Common myeloid progenitor, CD34-positive (primary cell): Measurements from ENCODE around the gene NIFK. TPM values are rescaled to one million over a fixed set of nuclear protein-coding genes. Genes with fewer than 3 reads are reported as not detected.

ENCODE experiments used
- CTCF ChIA-PET: fragments of 350-600 bp; sonication (Branson Sonifier 250); formaldehyde crosslinking; loops from one replicate; lab custom pipeline; 2021; ENCODE audit warnings: antibody characterized with exemption; lab: Charles Lee
- POLR2A ChIA-PET: fragments of 350-600 bp; sonication (Branson Sonifier 250); formaldehyde crosslinking; loops from one replicate; lab custom pipeline; 2021; ENCODE audit warnings: antibody characterized with exemption; lab: Charles Lee
- DNase-seq, 3 donors: peaks; one replicate each; pipeline versions ENCODE4 v3.0.0 to v3.0.0-alpha.2; 2013
- H3K27ac ChIP-seq, 2 experiments: 1 replicate in 1 of 2; 2 replicates in 1 of 2; pipeline ENCODE4 v1.7.0; 2013; ENCODE audit warnings: inconsistent platforms in 2 of 2, low read length in 2 of 2, mild to moderate bottlenecking in 2 of 2, low read depth in 1 of 2, moderate library complexity in 1 of 2; ENCODE audit not compliant: severe bottlenecking in 2 of 2, insufficient read depth in 1 of 2, poor library complexity in 1 of 2
- H3K27me3 ChIP-seq, 5 experiments: replicated peaks in 2 of 5; 1 replicate in 3 of 5; 2 replicates in 2 of 5; pipeline versions ENCODE4 v1.6.1 to v1.7.0; 2013; ENCODE audit warnings: low read length in 4 of 5, mild to moderate bottlenecking in 2 of 5, moderate library complexity in 2 of 5, inconsistent platforms in 1 of 5; ENCODE audit not compliant: insufficient read depth in 5 of 5, control insufficient read depth in 4 of 5
- H3K36me3 ChIP-seq, 4 experiments: 1 replicate in 2 of 4; 2 replicates in 2 of 4; pipeline versions ENCODE4 v1.6.1 to v1.7.0; 2013; ENCODE audit warnings: low read length in 3 of 4, control low read depth in 1 of 4, mild to moderate bottlenecking in 1 of 4; ENCODE audit not compliant: control insufficient read depth in 4 of 4, insufficient read depth in 4 of 4
- H3K4me1 ChIP-seq, 4 experiments: 1 replicate in 3 of 4; 2 replicates in 1 of 4; pipeline versions ENCODE4 v1.6.1 to v1.7.1; 2013; ENCODE audit warnings: low read length in 3 of 4, mild to moderate bottlenecking in 3 of 4, control low read depth in 1 of 4, inconsistent platforms in 1 of 4, moderate library complexity in 1 of 4; ENCODE audit not compliant: control insufficient read depth in 4 of 4, insufficient read depth in 4 of 4; ENCODE audit errors: control extremely low read depth in 1 of 4
- H3K4me3 ChIP-seq, 7 experiments: 1 replicate in 4 of 7; 2 replicates in 3 of 7; pipeline versions ENCODE4 v1.5.1 to v1.7.0; 2013; ENCODE audit warnings: mild to moderate bottlenecking in 7 of 7, low read length in 6 of 7, moderate library complexity in 6 of 7, inconsistent platforms in 2 of 7, low read depth in 2 of 7, control low read depth in 1 of 7; ENCODE audit not compliant: insufficient read depth in 4 of 7, control insufficient read depth in 1 of 7; ENCODE audit errors: extremely low read depth in 1 of 7
- H3K9me3 ChIP-seq, 5 experiments: 1 replicate in 4 of 5; 2 replicates in 1 of 5; pipeline versions ENCODE4 v1.6.1 to v1.7.1; 2013; ENCODE audit warnings: low read length in 4 of 5, mild to moderate bottlenecking in 2 of 5, inconsistent platforms in 1 of 5, low read depth in 1 of 5, moderate library complexity in 1 of 5; ENCODE audit not compliant: control insufficient read depth in 4 of 5, insufficient read depth in 2 of 5; ENCODE audit errors: control extremely low read depth in 1 of 5
- WGBS: methylation state at CpG from one replicate; pipeline ENCODE4 v1.1.5; 2013; ENCODE audit not compliant: insufficient coverage; 5-methylcytosine and 5-hydroxymethylcytosine counted together
- polyA plus RNA-seq: library from polyadenylated mRNA; unstranded; fragments of 120-200 nt; gene quantifications from one replicate; pipeline ENCODE4 v1.2.1, GENCODE V29; 2013

NIFK gene
- 57.5 TPM for polyA plus RNA-seq

DNA sequence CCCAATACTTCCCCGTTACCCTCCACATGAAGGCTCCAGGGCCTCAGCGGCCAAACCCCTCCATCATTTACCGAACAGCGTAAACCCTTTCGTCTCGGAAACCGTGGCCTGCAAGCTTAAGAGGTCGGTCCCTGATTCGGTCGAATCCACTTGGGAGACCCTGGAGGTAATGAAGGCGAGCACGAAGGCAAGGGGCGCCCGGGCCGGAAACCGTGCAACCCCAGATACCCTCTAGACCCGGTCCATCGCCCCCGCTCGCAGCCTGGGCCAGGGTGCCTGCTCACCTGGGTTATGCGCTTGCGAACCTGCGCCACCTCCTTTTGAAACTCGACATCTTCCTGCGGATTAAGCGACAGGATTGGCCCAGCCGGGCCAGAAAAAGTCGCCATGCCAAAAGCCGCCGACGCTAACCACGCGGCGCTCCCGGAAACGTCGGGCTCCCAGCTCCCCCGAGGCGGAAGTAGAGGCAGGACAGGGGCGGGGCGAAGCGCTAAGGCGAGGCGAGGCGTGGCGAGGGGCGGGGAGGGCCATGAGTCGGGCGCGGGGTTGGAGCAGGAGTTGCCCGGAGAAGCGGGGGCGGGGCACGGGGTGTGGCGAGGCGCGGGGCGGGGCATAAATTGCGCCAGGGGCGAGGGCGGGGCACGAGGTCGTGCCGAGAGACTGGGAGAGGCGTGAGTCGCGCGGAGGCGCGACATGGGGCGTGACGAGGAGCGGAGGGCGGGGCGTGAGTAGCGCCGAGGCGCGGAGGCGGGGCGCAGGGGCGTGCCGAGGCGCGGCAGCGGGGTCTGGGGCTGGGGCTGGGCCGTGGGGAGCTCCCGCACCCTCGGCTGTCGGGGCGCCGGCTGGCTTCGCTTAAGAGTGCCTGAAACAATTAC, at the start of gene NIFK:
Gene NIFK (minus strand): TSS at position 414 of the 875 bp plus-strand sequence. CDS start 25 bp downstream, at position 389.
- peaks cover 6 to 29% (median 19%) of the 10 kb centered on the region in 4 experiments for H3K4me1 ChIP-seq
- peaks cover 0 to 23% (median 15%) of the 10 kb centered on the region in 4 experiments for H3K36me3 ChIP-seq
- DNase-seq, result peak; percentile 98 to 99 (median 99)
- peak within 1 kb of the TSS; percentile 65 to 91 for H3K27ac ChIP-seq
- 0% methylated on average over 64 of the region's 93 CpGs for WGBS
- ChIA-PET CTCF (interaction anchor here (1.0 to 3.0 kb wide), 5 partner anchors 17 to 204 kb away, joined by 3 to 10 read pairs (median 3); partner anchors contain the start of gene TSN), POLR2A (interaction anchor here (0.9 to 2.6 kb wide), 3 partner anchors 19 to 205 kb away, joined by 3 to 23 read pairs (median 4); partner anchors contain the start of genes RNU4ATAC and TSN)
- no peaks in the 10 kb centered on the region for H3K27me3 ChIP-seq
- H3K9me3 ChIP-seq, result no peaks in the 10 kb centered on the region
- H3K4me3 ChIP-seq, result peak within 1 kb of the TSS; percentile 86 to 100 (median 95)

DNA sequence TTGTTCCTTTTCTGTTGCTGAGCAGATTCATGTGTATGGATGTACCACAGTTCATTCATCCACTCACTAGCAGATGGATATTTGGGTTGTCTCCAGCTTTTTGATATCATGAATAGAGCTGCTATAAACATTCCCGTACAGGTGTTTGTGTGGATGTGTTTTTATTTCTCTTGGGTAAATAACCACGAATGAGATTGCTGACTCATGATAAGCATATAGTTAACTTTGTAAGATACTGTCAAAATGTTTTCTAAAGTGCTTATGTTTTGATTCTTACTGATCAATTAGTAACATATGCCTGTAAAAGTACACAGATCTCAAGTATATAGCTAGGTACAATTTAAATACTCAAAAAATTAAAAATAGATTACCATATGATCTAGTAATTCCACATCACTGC, 46.5 kb upstream of the NIFK start:
- Histone ChIP-seq H3K4me1 (no peaks in the 10 kb centered on the region), H3K4me3 (no peak overlapping the region), H3K9me3 (no peaks in the 10 kb centered on the region), H3K36me3 (no peaks in the 10 kb centered on the region), H3K27me3 (peaks cover 0 to 7% (median 0%) of the 10 kb centered on the region in 5 experiments), H3K27ac (no peak overlapping the region)
- no CpG with 5 or more reads among the region's 2 CpGs for WGBS
- no peak for DNase-seq
- ChIA-PET CTCF (no interaction called here), POLR2A (no interaction called here)

- no peak overlapping the region for H3K4me3 ChIP-seq
- no peaks in the 10 kb centered on the region for H3K9me3 ChIP-seq
- no peaks in the 10 kb centered on the region for H3K4me1 ChIP-seq
- ChIA-PET POLR2A (no interaction called here), CTCF (no interaction called here)
- no peak for DNase-seq
- H3K27ac ChIP-seq, result no peak overlapping the region
- H3K36me3 ChIP-seq, result no peaks in the 10 kb centered on the region
- WGBS, result 88% methylated on average over 3 of the region's 7 CpGs
- H3K27me3 ChIP-seq, result no peaks in the 10 kb centered on the region
These were observed 42.2 kb upstream of the NIFK start for GRCh38 chr2:121778741-121779487.

DNA sequence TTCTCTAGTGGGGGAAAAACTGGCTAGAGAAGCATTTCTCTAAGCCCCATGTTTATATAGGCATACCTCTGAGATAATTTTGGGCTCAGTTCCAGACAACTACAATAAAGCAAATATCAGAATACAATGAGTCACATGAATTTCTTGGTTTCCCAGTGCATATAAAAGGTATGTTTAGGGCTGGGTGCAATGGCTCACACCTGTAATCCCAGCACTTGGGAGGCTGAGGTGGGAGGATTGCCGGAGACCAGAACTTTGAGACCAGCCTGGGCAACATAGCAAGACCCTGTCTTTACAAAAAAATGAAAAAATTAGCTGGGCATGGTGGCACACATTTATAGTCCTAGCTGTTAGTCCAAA, 41.0 kb upstream of the NIFK start:
- H3K4me1 ChIP-seq, result peaks cover 0 to 5% (median 0%) of the 10 kb centered on the region in 4 experiments
- ChIA-PET CTCF (no interaction called here), POLR2A (interaction anchor here (0.7 kb wide), 1 partner anchor 19 kb away, joined by 3 read pairs; no protein-coding TSS in a partner anchor)
- no peak for DNase-seq
- H3K27ac ChIP-seq, result no peak overlapping the region
- H3K27me3 ChIP-seq, result no peaks in the 10 kb centered on the region
- no peaks in the 10 kb centered on the region for H3K9me3 ChIP-seq
- H3K36me3 ChIP-seq, result no peaks in the 10 kb centered on the region
- no CpG with 5 or more reads among the region's 1 CpG for WGBS
- no peak overlapping the region for H3K4me3 ChIP-seq

DNA sequence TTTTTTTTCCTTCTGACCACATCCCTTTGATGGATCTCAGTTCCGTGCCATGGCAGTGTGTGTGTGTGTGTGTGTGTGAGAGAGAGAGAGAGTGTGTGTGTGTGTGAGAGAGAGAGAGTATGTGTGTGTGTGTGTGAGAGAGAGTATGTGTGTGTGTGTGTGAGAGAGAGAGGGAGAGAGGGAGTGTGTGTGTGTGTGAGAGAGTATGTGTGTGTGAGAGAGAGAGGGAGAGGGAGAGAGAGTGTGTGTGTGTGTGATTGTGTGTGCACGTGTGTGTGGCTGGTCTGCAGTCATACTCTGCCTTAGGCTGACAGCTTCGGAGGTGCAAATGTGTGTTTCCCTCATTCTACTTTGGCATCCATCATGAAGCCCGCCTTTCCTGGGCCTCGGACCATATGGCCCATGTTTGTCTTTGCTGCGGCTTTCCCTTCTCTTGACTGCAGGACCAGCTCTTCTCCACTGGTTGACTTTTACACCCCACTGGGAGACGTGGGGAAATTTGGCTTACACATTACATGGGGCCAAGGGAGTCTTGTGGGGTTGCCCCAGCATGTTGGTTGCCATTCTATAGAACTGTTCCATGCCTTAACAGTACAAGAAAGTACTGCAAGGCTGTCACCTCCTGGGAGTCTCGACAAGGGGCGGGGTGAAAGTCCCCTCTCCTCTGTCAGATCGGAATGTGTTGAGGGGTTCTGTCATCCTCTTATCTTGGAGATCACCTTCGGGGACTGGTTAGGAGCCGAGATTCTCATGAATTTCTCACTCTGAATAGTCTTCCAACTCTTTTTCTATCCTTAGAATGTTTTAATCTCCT, 40.4 kb upstream of the NIFK start:
- CTCF ChIA-PET, result no interaction called here
- Histone ChIP-seq H3K9me3 (no peaks in the 10 kb centered on the region), H3K36me3 (no peaks in the 10 kb centered on the region), H3K27me3 (no peaks in the 10 kb centered on the region), H3K27ac (no peak overlapping the region), H3K4me1 (peaks cover 0 to 5% (median 0%) of the 10 kb centered on the region in 4 experiments), H3K4me3 (no peak overlapping the region)
- POLR2A ChIA-PET, result interaction anchor here (0.7 kb wide), 1 partner anchor 19 kb away, joined by 3 read pairs; no protein-coding TSS in a partner anchor
- WGBS, result 94% methylated on average over 10 of the region's 12 CpGs
- no peak for DNase-seq

GRCh38 chr2:121776361-121776760, 39.7 kb upstream of the NIFK start:
- no peak for DNase-seq
- no peaks in the 10 kb centered on the region for H3K36me3 ChIP-seq
- H3K27me3 ChIP-seq, result no peaks in the 10 kb centered on the region
- no CpG with 5 or more reads among the region's 3 CpGs for WGBS
- no peak overlapping the region for H3K4me3 ChIP-seq
- CTCF ChIA-PET, result no interaction called here
- peaks cover 0 to 5% (median 0%) of the 10 kb centered on the region in 4 experiments for H3K4me1 ChIP-seq
- no peak overlapping the region for H3K27ac ChIP-seq
- H3K9me3 ChIP-seq, result no peaks in the 10 kb centered on the region
- POLR2A ChIA-PET, result no interaction called here
